Mesothelial cell of epicardium (in vitro differentiated cells): ENCODE data around the gene MYOCOS. TPM values are rescaled to one million over a fixed set of nuclear protein-coding genes. Genes with fewer than 3 reads are reported as not detected.
A peak's percentile ranks its signal among the peaks of the same experiment; 100 is the strongest.

Experiments
- DNase-seq, 2 experiments: peaks; one replicate each; pipeline ENCODE4 v3.0.0; 2021; ENCODE audit warnings: low spot score in 2 of 2; ENCODE audit not compliant: unreplicated experiment in 2 of 2
- H3K27ac Mint-ChIP-seq: 2 replicates; pipeline ENCODE4 v1.8.0; 2021; ENCODE audit warnings: mixed read lengths
- H3K27me3 Mint-ChIP-seq: 2 replicates; pipeline ENCODE4 v1.8.0; 2021; ENCODE audit warnings: low read depth, mixed read lengths
- H3K36me3 Mint-ChIP-seq: 2 replicates; pipeline ENCODE4 v1.8.0; 2021; ENCODE audit warnings: mixed read lengths
- H3K4me1 Mint-ChIP-seq: 2 replicates; pipeline ENCODE4 v1.8.0; 2021; ENCODE audit warnings: mixed read lengths
- H3K4me3 Mint-ChIP-seq: 2 replicates; pipeline ENCODE4 v1.8.0; 2021; ENCODE audit warnings: mild to moderate bottlenecking, moderate library complexity, mixed read lengths
- H3K9me3 Mint-ChIP-seq: 2 replicates; pipeline ENCODE4 v1.8.0; 2021; ENCODE audit warnings: mixed read lengths
- CTCF ChIP-seq: fragments of 200-600 bp; sonication (generic); IDR thresholded peaks from one replicate; pipeline ENCODE4 v1.5.0; 2021; ENCODE audit warnings: antibody characterized with exemption; ENCODE audit not compliant: unreplicated experiment
- total RNA-seq: library from RNA; stranded (reverse); gene quantifications from 3 replicates; pipeline ENCODE4 v1.2.1, GENCODE V29; 2021

Gene MYOCOS
- total RNA-seq = 0.11 TPM in 1 of 3 replicates, not detected in the others

GRCh38 chr1:171622152-171622462 is at the start of gene MYOCOS:
Gene MYOCOS, plus strand, starts transcription at chr1:171622243. Its CDS starts 1,641 bp downstream, at chr1:171623884.
- Mint-ChIP-seq H3K27ac (no peak within 1 kb of the TSS), H3K9me3 (no peaks in the 10 kb centered on the region), H3K4me1 (no peaks in the 10 kb centered on the region), H3K27me3 (peaks cover 6% of the 10 kb centered on the region), H3K36me3 (no peaks in the 10 kb centered on the region), H3K4me3 (no peak within 1 kb of the TSS)
- DNase-seq = no peak
- no peak for TF ChIP-seq CTCF

GRCh38 chr1:171576144-171576543 is 45.9 kb upstream of the MYOCOS start:
- Mint-ChIP-seq H3K27ac (no peak overlapping the region), H3K4me3 (no peak overlapping the region), H3K36me3 (peaks cover 47% of the 10 kb centered on the region), H3K9me3 (no peaks in the 10 kb centered on the region), H3K4me1 (peaks cover 4% of the 10 kb centered on the region), H3K27me3 (no peaks in the 10 kb centered on the region)
- no peak for DNase-seq
- TF ChIP-seq CTCF = no peak

- no peak for DNase-seq
- peaks cover 40% of the 10 kb centered on the region for H3K36me3 Mint-ChIP-seq
- no peaks in the 10 kb centered on the region for H3K27me3 Mint-ChIP-seq
- TF ChIP-seq CTCF = no peak
- H3K4me1 Mint-ChIP-seq = peaks cover 4% of the 10 kb centered on the region
- no peaks in the 10 kb centered on the region for H3K9me3 Mint-ChIP-seq
- H3K4me3 Mint-ChIP-seq = no peak overlapping the region
- no peak overlapping the region for H3K27ac Mint-ChIP-seq
These were observed 40.8 kb upstream of the MYOCOS start for GRCh38 chr1:171581226-171581625.

GRCh38 chr1:171581766-171582165 is 40.3 kb upstream of the MYOCOS start:
- H3K36me3 Mint-ChIP-seq = peaks cover 38% of the 10 kb centered on the region
- peak overlapping the region; percentile 2 for H3K27ac Mint-ChIP-seq
- H3K4me1 Mint-ChIP-seq = peaks cover 4% of the 10 kb centered on the region
- DNase-seq = no peak
- H3K27me3 Mint-ChIP-seq = no peaks in the 10 kb centered on the region
- TF ChIP-seq CTCF = no peak
- H3K9me3 Mint-ChIP-seq = no peaks in the 10 kb centered on the region
- no peak overlapping the region for H3K4me3 Mint-ChIP-seq

GRCh38 chr1:171582589-171582988 is 39.5 kb upstream of the MYOCOS start:
- Mint-ChIP-seq H3K36me3 (peaks cover 37% of the 10 kb centered on the region), H3K4me3 (no peak overlapping the region), H3K27ac (no peak overlapping the region), H3K27me3 (no peaks in the 10 kb centered on the region), H3K4me1 (peaks cover 4% of the 10 kb centered on the region), H3K9me3 (no peaks in the 10 kb centered on the region)
- TF ChIP-seq CTCF = no peak
- no peak for DNase-seq

- no peaks in the 10 kb centered on the region for H3K27me3 Mint-ChIP-seq
- no peak overlapping the region for H3K27ac Mint-ChIP-seq
- no peaks in the 10 kb centered on the region for H3K9me3 Mint-ChIP-seq
- no peak overlapping the region for H3K4me3 Mint-ChIP-seq
- TF ChIP-seq CTCF = no peak
- no peak for DNase-seq
- peaks cover 4% of the 10 kb centered on the region for H3K4me1 Mint-ChIP-seq
- peaks cover 40% of the 10 kb centered on the region for H3K36me3 Mint-ChIP-seq
These were observed 38.3 kb upstream of the MYOCOS start for GRCh38 chr1:171583591-171584201.
